Measurements from ENCODE around the gene IGFBP5. TPM values are rescaled to one million over a fixed set of nuclear protein-coding genes. Genes with fewer than 3 reads are reported as not detected.

The IGFBP5 gene
- total and polyA plus RNA-seq, 2 donors (not counting 3 experiments of a cell fraction or from before 2014, with no cell fraction given), result 0.06 TPM; not detected in 1

DNA sequence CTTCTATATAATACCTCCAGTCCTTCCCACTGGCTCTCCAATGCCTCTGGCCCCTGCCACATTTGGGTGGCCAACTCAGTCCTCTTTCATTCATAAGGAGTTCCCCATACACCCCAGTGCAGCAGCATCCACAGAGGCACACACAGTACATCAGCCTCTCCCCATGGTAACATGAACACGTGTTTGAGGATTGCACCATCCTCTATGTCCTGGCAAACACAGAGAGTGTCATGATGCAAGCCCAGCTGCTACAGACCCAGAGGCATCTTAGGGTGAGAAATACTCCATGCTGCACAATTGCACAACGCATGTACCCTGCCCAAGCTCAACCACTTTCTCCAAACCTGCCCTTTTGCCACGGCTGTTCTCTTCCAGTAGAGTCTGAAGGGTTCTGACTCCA, 11.5 kb downstream of the IGFBP5 start:
- no peak overlapping the region for H3K4me3 ChIP-seq (replicated peaks in 1 of 3; ENCODE audit: insufficient read depth in 1 of 3, low read depth in 1 of 3, low read length in 3 of 3)
- no peak for DNase-seq (ENCODE audit: low read depth, low spot score)
- no peak for TF ChIP-seq JUN (IDR thresholded peaks at IDR 0.05; ENCODE audit: borderline replicate concordance, insufficient read depth, insufficient read length, low read depth)
- TF ChIP-seq, protein P1, sequence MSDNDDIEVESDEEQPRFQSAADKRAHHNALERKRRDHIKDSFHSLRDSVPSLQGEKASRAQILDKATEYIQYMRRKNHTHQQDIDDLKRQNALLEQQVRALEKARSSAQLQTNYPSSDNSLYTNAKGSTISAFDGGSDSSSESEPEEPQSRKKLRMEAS (IDR thresholded peaks at IDR 0.05; ENCODE audit: insufficient read depth, insufficient read length), result no peak
- TF ChIP-seq POLR2AphosphoS5 (IDR thresholded peaks at IDR 0.05; ENCODE audit: insufficient read depth, low read depth, low read length), result no peak
- TF ChIP-seq MYC (IDR thresholded peaks at IDR 0.05; ENCODE audit: low read depth, low read length), result no peak
- no peak for TF ChIP-seq POLR2A (IDR thresholded peaks at IDR 0.05; ENCODE audit: low read depth, low read length)
- TF ChIP-seq CTCF (IDR thresholded peaks at IDR 0.05; ENCODE audit: extremely low read depth in 1 of 2, insufficient read depth in 1 of 2, low read depth in 1 of 2, low read length in 2 of 2), result no peak
- no peak for TF ChIP-seq FOS (IDR thresholded peaks at IDR 0.05; ENCODE audit: borderline replicate concordance, insufficient read depth, low read length)
- TF ChIP-seq GATA2 (IDR thresholded peaks at IDR 0.05; ENCODE audit: insufficient read depth, insufficient read length, low read depth, low read length), result no peak
- TF ChIP-seq EZH2 (IDR thresholded peaks at IDR 0.05; ENCODE audit: borderline replicate concordance, low read depth, low read length, severe bottlenecking), result no peak
- FAIRE-seq, result no peak
- no peaks in the 10 kb centered on the region for H4K20me1 ChIP-seq (replicated peaks; ENCODE audit: control insufficient read depth, extremely low read depth, insufficient read depth, low read length)
- H3K4me2 ChIP-seq (ENCODE audit: insufficient read depth, low read length), result no peak overlapping the region
- no peaks in the 10 kb centered on the region for H3K9me3 ChIP-seq (replicated peaks; ENCODE audit: control insufficient read depth, insufficient read depth, low read length)
- H3K27me3 ChIP-seq (ENCODE audit: control insufficient read depth in 2 of 2, insufficient read depth in 2 of 2, low read length in 2 of 2), result peaks cover 3 to 20% of the 10 kb centered on the region in 2 experiments
- no peaks in the 10 kb centered on the region for H3K9me1 ChIP-seq (replicated peaks; ENCODE audit: control insufficient read depth, extremely low read depth, insufficient read depth, low read length)
- dilution Hi-C loops (cut with MboI; ENCODE audit: extremely low pct_ligation_motif_present, low sequenced_read_pairs), result no loop called here
- ChIA-PET CTCF (interaction anchor here (0.8 to 7.1 kb wide), 4 partner anchors 482 to 1072 kb away, joined by 3 to 73 read pairs (median 14); no protein-coding TSS in a partner anchor), POLR2A (no interaction called here)
- H3K9ac ChIP-seq (replicated peaks; ENCODE audit: extremely low read depth, insufficient read depth, low read length), result no peak overlapping the region
- no peak overlapping the region for H3K27ac ChIP-seq (ENCODE audit: insufficient read depth, low read depth, low read length)
- BruUV-seq (replicated peaks), result no TSS peak
- H2AFZ ChIP-seq (ENCODE audit: low read depth, low read length), result no peak overlapping the region
- no peaks in the 10 kb centered on the region for H3K4me1 ChIP-seq (ENCODE audit: control insufficient read depth, extremely low read depth, insufficient read depth, low read length)
- no peaks in the 10 kb centered on the region for H3K36me3 ChIP-seq (ENCODE audit: control insufficient read depth in 2 of 2, extremely low read depth in 1 of 2, insufficient read depth in 2 of 2, low read length in 2 of 2)
- no peaks in the 10 kb centered on the region for H3K79me2 ChIP-seq (ENCODE audit: control insufficient read depth, insufficient read depth, low read length)
- intact Hi-C loops (cut with micrococcal nuclease), result no loop called here
